K562 (cell line): ENCODE results near the gene SLC22A23. TPM values are rescaled to one million over a fixed set of nuclear protein-coding genes. Genes with fewer than 3 reads are reported as not detected.

Experiments
- ARID4B ChIP-seq: sonication (generic); formaldehyde crosslinking; IDR thresholded peaks from 2 replicates; pipeline ENCODE4 v1.8.0; 2022; ENCODE audit warnings: mild to moderate bottlenecking, missing genetic modification reagents
- C11orf30 ChIP-seq: fragments of 450-650 bp; IDR thresholded peaks from 2 replicates; pipeline ENCODE4 v1.6.1; 2016; ENCODE audit warnings: low read depth, mild to moderate bottlenecking
- CREM ChIP-seq: IDR thresholded peaks from 2 replicates; pipeline ENCODE4 v1.6.1; 2014; ENCODE audit warnings: antibody characterized with exemption, low read depth
- CXXC5 ChIP-seq: fragments of 250-450 bp; sonication (Bioruptor Pico); IDR thresholded peaks from 2 replicates; pipeline ENCODE4 v1.8.0; 2022; ENCODE audit warnings: inconsistent platforms, mild to moderate bottlenecking, moderate library complexity
- E2F1 ChIP-seq: sonication (generic); formaldehyde crosslinking; IDR thresholded peaks from 2 replicates; pipeline ENCODE4 v1.8.1; 2023; ENCODE audit warnings: mild to moderate bottlenecking, missing genetic modification reagents, moderate library complexity
- ESRRB ChIP-seq: fragments of 250-450 bp; sonication (Bioruptor Pico); IDR thresholded peaks from 2 replicates; pipeline ENCODE4 v1.5.0; 2020; ENCODE audit warnings: mild to moderate bottlenecking, moderate library complexity, borderline replicate concordance
- ETV5 ChIP-seq: sonication (generic); formaldehyde crosslinking; IDR thresholded peaks from 2 replicates; pipeline ENCODE4 v1.4.0; 2020; ENCODE audit warnings: low read depth, mild to moderate bottlenecking, missing genetic modification reagents
- FOXK2 ChIP-seq, 2 experiments: fragments of 450-650 bp; IDR thresholded peaks in 1 of 2; conservative IDR thresholded peaks in 1 of 2; 2 replicates each; pipeline ENCODE4 v1.6.1; 2016; ENCODE audit warnings: low read depth in 2 of 2, mild to moderate bottlenecking in 1 of 2
- HBP1 ChIP-seq: fragments of 450-650 bp; formaldehyde crosslinking; IDR thresholded peaks from 2 replicates; pipeline ENCODE4 v1.4.0; 2022; ENCODE audit warnings: missing genetic modification characterization
- HDAC3 ChIP-seq: fragments of 450-650 bp; IDR thresholded peaks from 2 replicates; pipeline ENCODE4 v1.6.1; 2018; ENCODE audit warnings: borderline replicate concordance, mild to moderate bottlenecking, moderate library complexity; ENCODE audit not compliant: partially characterized antibody
- KAT7 ChIP-seq: sonication (generic); formaldehyde crosslinking; IDR thresholded peaks from 2 replicates; pipeline ENCODE4 v1.8.0; 2022; ENCODE audit warnings: missing genetic modification reagents, mild to moderate bottlenecking, borderline replicate concordance
- MEF2D ChIP-seq: conservative IDR thresholded peaks from 2 replicates; pipeline ENCODE4 v1.6.1; 2016; ENCODE audit warnings: low read depth, missing genetic modification characterization, missing compliant biosample characterization
- MLLT1 ChIP-seq, 2 experiments: fragments of 450-650 bp; IDR thresholded peaks; 2 replicates each; pipeline ENCODE4 v1.6.1; 2016
- MXI1 ChIP-seq: IDR thresholded peaks from 2 replicates; pipeline ENCODE4 v1.6.1; 2011; ENCODE audit warnings: low read depth, mild to moderate bottlenecking, improper control_type of control experiment, low read length
- NFIC ChIP-seq: fragments of 450-650 bp; IDR thresholded peaks from 2 replicates; pipeline ENCODE4 v1.6.1; 2017; ENCODE audit warnings: mild to moderate bottlenecking, inconsistent platforms
- POLR2A ChIP-seq: fragments of 450-650 bp; conservative IDR thresholded peaks from 2 replicates; pipeline ENCODE4 v1.6.1; 2016
- RFX1 ChIP-seq: fragments of 450-650 bp; IDR thresholded peaks from 2 replicates; pipeline ENCODE4 v1.6.1; 2016; ENCODE audit warnings: mild to moderate bottlenecking, moderate library complexity
- TAF7 ChIP-seq: fragments of 450-650 bp; IDR thresholded peaks from 2 replicates; pipeline ENCODE4 v1.6.1; 2016; ENCODE audit warnings: missing genetic modification characterization, missing compliant biosample characterization
- ZNF143 ChIP-seq: sonication (generic); formaldehyde crosslinking; IDR thresholded peaks from 2 replicates; pipeline ENCODE4 v1.9.0; 2022; ENCODE audit warnings: mild to moderate bottlenecking, missing genetic modification reagents
- ZNF76 ChIP-seq: fragments of 250-450 bp; sonication (Bioruptor Pico); IDR thresholded peaks from 2 replicates; pipeline ENCODE4 v1.4.0; 2020; ENCODE audit warnings: mild to moderate bottlenecking, moderate library complexity, borderline replicate concordance
- polyA plus RNA-seq, 8 experiments: library from polyadenylated mRNA; depleted of rRNA in 4 of 8; stranded (reverse) in 5 of 8; unstranded in 3 of 8; fragments of >200 nt; fragmentation: Nextera tagmentation in 2 of 8; fragmentation: Illumina TruSeq in 1 of 8; extraction: Ambion mirVana in 2 of 8; extraction: Trizol in 1 of 8; gene quantifications; 2 replicates each; pipeline versions ENCODE4 v1.2.1 to v1.2.3, GENCODE V29; 2011 to 2014; ENCODE audit warnings: inconsistent platforms in 1 of 8, missing spikeins in 1 of 8
- total RNA-seq, 7 experiments: library from RNA; depleted of rRNA in 6 of 7; stranded (reverse); fragments of >200 nt in 6 of 7; fragmentation: Illumina TruSeq in 2 of 7; extraction: Trizol in 2 of 7; gene quantifications; 2 replicates each; pipeline versions ENCODE4 v1.2.1 to v1.2.3, GENCODE V29; 2011 to 2021; ENCODE audit warnings: low replicate concordance in 1 of 7

The SLC22A23 gene
- total and polyA plus RNA-seq, 9 of the 15 experiments (the other 6 are each of a cell fraction or from before 2014, with no cell fraction given), result 0.30 to 8.7 (median 2.5) TPM

- TF ChIP-seq ESRRB (CRISPR knock-in tag) (no peak), MEF2D (tag) (no peak), ZNF143 (0 out of 2 replicates have a peak, but pooled peaks have one; percentile 46), CXXC5 (peak; percentile 85), HDAC3 (no peak), ARID4B (CRISPR knock-in tag) (peak; percentile 97), E2F1 (peak; percentile 39; the same call in 1 of the 2 replicates), NFIC (peak; percentile 45; the same call in 1 of the 2 replicates), HBP1 (0 out of 2 replicates have a peak, but pooled peaks have one; percentile 23), TAF7 (tag) (no peak; the same call in 1 of the 2 replicates), CREM (peak; percentile 73), ETV5 (CRISPR knock-in tag) (no peak), RFX1 (no peak), KAT7 (CRISPR knock-in tag) (peak; percentile 95), C11orf30 (no peak), POLR2A (peak; percentile 86), MXI1 (peak; percentile 65), MLLT1 (IDR thresholded peaks at IDR 0.05) (peak in 1 of 2 experiments; percentile 100; a peak in 2 of 4 replicates), ZNF76 (CRISPR knock-in tag) (peak; percentile 30; the same call in 1 of the 2 replicates), FOXK2 (conservative IDR thresholded peaks at IDR 0.05 in 1 of 2, IDR thresholded peaks at IDR 0.05 in 1 of 2; ENCODE audit: low read depth in 2 of 2) (peak in 1 of 2 experiments; percentile 55; a peak in 3 of 4 replicates)
Measured at GRCh38 chr6:3258720-3259490, 197.9 kb downstream of the SLC22A23 start, which contains the start of gene PSMG4 (continued).
